Measurements from ENCODE around the gene LRCH3.

LRCH3 gene

DNA sequence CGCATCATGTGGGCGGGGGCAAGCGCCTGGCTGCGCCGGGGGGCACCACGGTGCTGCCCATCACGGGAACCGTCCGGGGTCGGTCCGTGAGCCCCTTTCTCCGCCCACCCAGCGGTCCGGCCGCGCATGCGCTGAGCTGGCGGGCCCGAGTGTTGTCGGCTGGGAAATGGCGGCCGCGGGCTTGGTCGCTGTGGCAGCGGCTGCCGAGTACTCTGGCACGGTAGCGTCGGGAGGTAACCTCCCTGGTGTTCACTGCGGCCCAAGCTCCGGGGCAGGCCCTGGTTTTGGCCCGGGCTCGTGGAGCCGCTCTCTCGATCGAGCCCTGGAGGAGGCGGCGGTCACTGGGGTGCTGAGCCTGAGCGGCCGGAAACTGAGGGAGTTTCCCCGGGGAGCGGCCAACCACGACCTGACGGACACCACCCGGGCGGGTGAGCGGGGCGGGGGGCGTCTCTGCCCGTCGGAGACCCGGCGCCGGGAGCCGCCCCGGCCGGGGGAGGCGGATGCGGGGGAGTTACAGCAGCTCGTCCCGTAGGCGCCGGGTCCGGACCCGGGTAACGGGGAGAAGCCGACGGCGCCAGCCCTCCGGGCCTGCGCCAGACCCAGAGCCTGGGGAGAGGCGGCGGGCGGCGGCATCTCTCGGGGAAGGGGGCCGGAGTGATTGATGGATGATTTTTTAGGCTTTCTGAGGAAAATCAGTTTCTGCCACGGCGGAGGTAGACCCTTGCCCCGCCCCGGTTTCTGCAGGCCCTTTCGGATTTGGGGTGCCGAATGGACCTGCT is at the start of gene LRCH3:
TSS of gene LRCH3 (plus strand) at position 142 of the 779 bp plus-strand sequence. CDS start at position 167, 25 bp downstream.
- peak; percentile 96 for DNase-seq (ENCODE audit: low spot score)

DNA sequence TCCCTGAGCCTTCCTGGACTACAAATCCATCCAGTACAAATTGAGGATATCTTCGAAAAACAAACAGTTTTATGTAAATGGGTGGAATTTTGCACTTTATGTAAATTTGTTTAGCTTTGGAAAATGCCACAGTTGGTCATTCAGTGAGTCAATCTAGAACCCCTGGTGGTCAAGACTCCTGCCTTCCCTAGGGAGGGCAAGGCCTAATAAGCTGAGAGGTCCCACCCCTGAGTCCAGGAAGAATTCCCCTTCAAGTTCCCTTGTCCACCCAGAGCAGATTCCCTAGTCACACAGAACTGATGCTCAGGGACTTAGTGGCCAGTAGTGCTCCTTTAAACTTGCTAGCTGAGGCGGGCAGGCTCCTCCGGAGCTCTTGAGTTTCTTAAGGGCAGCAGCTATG is 48.3 kb upstream of the LRCH3 start:
- no peak for DNase-seq (ENCODE audit: low spot score)

GRCh38 chr3:197746209-197746608 is 44.8 kb upstream of the LRCH3 start:
- DNase-seq (ENCODE audit: low spot score) = no peak

DNA sequence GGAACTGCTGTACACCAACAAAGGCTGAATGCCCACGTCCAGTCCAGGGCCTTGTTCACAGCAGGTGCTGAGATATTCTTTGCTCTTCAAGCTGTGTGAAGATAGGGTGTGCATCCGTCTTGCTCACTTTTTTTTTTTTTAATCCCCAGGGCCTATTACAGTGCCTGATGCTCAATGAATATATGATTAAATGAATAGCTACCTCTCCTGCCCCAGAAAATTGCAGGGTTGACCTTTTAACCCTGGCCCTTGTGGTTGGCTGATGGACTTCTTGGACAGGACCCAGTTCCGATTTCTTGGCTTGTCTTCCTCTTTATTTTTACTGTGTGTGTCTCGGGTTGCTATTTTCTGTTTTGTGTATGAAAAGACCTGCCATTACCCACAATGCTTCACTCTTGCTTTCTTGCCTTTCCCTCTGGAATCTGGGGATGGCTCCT is 44.2 kb upstream of the LRCH3 start:
- DNase-seq (ENCODE audit: low spot score) = no peak

GRCh38 chr3:197748597-197749314 is 42.3 kb upstream of the LRCH3 start:
- DNase-seq (ENCODE audit: low spot score) = no peak

- peak; percentile 73 for DNase-seq (ENCODE audit: low spot score)
Observed at GRCh38 chr3:197749315-197749600, 41.8 kb upstream of the LRCH3 start.

DNA sequence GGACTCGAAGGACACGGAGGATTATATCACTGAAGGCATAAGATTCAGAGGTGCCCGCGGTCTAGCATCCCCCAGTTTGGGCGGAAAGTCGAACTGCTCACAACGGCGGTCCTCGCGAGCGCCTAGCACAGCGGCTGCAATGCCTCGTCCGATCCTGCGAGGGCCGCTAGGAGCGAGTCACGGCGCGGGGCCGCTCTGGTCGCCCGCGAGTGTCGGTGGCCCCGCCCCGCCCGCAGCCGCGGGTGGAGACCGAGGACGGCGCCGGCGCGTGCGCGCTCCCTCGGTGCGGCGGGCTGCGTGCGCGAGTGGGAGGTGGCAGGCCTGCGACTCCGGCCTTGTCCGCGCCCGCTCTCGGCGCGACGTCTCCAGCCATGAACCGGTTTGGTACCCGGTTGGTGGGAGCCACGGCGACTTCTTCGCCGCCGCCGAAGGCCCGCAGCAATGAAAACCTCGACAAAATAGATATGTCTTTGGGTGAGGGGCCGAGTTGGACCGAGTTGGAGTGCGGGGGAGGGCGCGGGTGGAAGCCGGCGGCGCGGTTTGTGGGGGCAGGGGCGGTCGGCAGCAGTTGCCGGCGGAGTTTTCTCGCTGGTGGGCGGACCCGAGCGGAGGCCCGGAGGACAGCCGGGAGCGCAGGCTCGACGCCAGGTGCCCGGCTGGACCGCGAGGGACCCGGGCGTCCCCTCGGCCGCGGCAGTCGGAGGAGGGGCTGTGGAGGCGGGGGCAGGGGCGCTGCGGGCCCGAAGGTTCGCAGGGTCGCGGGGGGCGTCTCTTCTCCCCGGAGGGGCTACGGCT is 41.3 kb upstream of the LRCH3 start, which contains the start of gene FYTTD1:
TSS of gene FYTTD1 (plus strand) at position 283 of the 795 bp plus-strand sequence. CDS start at position 372, 89 bp downstream.
- peak; percentile 83 for DNase-seq (ENCODE audit: low spot score)

DNA sequence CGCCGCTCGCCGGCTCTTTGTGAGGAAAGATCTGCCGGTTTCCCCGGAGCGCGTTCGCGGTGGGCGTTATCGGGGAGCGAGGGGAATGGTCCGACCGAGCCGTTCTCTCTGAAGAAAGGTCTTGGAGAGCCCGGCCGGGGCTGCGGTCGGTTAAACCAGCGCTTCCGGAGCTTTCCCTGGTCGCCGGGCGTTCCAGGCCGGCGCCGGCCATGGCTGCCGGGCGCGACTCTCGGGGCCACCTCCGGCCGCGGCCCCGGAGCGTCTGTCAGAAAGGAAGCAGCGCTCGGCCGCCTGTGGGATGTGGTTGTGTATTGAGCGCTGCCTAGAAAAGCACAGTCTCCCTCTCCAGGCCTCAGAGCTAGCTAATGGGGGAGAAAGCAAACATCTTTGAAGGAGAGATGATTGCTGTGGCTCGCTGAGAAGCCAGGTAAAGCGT is 40.6 kb upstream of the LRCH3 start:
- peak; percentile 49 for DNase-seq (ENCODE audit: low spot score)

DNA sequence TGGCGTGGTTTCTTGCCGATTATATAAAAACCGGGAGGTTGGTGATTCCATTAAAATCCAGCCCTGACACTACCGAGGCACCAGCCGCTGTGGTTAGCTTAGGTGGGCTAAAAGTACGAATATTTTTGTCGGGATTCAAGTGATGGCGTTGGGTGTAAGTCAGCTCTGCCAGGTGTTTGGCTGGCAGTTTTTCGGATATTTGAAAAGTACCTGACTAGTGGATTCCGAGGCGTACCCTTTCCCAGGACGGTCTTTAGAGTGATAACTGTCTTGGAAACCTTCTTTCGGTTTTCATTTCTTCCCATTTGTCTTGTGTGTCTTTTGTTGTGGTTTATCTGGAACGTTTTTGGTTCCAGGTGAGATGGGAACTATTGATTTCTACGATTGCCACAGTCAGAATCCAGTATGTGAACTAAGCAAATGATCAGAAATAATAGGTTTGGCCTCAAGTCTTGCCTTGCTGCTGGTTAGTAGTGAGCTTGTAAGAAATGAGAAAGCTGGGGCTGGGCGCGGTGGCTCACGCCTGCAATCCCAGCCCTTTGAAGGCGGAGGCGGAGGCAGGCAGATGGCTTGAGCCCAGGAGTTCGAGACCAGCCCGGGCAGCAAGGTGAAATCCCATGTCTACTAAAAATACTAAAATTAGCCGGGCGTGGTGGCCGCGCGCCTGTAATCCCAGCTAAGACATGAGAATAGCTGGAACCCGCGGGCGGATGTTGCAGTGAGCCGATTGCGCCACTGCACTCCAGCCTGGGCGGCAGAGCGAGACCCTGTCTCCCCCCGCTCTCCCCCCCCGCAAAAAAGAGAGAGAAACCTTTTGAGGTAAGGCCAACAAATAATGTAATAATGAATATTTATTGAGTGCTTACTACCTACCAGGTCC is 40.0 kb upstream of the LRCH3 start:
- DNase-seq (ENCODE audit: low spot score) = no peak

- DNase-seq (ENCODE audit: low spot score) = no peak
Observed at GRCh38 chr3:197752107-197752506, 38.9 kb upstream of the LRCH3 start.

GRCh38 chr3:197753263-197753662 is 37.8 kb upstream of the LRCH3 start:
- peak; percentile 50 for DNase-seq (ENCODE audit: low spot score)

GRCh38 chr3:197756704-197757103 is 34.4 kb upstream of the LRCH3 start:
- DNase-seq (ENCODE audit: low spot score) = no peak

- no peak for DNase-seq (ENCODE audit: low spot score)
Observed at GRCh38 chr3:197758512-197758911, 32.5 kb upstream of the LRCH3 start.

DNA sequence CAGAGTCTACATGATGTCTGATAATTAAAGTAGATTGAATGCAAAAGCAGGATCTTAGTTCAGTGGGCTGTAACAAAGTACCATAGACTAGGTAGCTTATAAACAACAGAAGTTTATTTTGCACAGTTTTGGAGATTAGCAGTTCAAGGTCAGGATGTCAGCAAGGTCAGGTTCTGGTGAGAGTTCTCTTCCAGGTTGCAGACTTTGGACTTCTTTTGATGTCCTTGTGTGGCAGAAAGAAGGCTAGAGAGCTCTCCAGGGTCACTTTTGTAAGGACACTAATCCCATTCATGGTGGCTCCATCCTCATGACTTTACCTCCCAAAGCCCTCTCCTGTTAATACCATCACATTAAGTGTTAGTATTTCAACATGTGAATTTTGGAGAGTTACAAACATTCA is 29.3 kb upstream of the LRCH3 start:
- DNase-seq (ENCODE audit: low spot score) = no peak

DNA sequence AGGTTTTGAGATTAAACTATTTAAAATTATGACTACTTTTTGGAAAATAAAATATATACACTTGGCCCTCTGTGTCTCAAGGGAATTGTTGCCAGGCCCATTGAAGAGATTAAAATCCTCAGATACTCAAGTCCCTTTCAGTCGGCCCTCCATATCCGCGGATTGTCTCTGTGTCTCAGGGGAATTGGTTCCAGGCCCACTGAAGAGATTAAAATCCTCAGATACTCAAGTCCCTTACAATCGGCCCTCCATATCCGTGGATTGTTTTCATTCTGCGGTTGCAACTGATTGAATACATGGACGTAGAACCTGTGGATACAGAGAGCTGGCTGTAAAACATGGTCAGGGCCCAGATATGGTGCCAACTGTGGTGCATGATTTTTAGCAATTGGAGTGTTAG is 15.7 kb upstream of the LRCH3 start:
- DNase-seq (ENCODE audit: low spot score) = no peak

- DNase-seq (ENCODE audit: low spot score) = no peak
Observed at GRCh38 chr3:197782230-197782629, 8.8 kb upstream of the LRCH3 start.

GRCh38 chr3:197784019-197784585 is 7.0 kb upstream of the LRCH3 start:
- DNase-seq (ENCODE audit: low spot score) = no peak

DNA sequence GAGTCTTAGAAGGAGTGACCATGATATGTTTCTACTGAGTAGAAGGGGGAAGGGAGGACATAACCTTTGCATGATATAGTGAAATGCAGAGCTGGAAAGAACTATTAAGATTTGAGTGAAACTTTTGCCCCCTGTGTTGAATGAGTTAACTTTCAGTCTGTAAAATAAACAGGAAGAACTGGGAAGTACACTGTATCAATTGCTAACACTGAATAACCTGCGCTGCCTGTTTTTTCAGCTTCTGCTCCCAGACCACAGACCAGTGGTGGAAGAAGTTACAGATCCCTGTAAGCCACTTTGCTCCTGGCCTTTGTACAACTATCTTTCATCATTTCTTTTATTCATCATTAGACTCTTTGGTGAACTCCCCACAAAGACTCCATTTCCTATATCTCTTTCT is 3.6 kb upstream of the LRCH3 start:
- DNase-seq (ENCODE audit: low spot score) = no peak

- DNase-seq (ENCODE audit: low spot score) = no peak
Observed at GRCh38 chr3:197789309-197789708, 1.7 kb upstream of the LRCH3 start.

DNA sequence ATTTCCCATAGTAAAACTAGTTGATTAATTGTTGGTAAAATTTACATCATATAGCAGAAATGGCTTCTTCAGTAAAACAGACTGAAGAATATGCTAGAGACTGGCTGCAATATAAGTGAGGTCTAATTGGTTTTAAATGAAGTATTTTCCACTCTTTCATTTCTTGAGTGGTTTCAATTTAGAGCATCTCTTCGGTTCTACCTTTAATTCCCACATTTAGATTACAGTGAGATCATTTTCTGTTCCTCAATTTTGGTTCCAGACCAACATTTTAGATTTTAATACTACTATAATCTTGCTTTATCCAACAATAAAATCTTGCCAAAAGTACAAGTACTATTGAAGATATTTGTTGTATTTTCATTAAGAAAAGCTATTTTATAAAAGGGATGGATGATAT is 1.0 kb upstream of the LRCH3 start:
- DNase-seq (ENCODE audit: low spot score) = no peak

DNA sequence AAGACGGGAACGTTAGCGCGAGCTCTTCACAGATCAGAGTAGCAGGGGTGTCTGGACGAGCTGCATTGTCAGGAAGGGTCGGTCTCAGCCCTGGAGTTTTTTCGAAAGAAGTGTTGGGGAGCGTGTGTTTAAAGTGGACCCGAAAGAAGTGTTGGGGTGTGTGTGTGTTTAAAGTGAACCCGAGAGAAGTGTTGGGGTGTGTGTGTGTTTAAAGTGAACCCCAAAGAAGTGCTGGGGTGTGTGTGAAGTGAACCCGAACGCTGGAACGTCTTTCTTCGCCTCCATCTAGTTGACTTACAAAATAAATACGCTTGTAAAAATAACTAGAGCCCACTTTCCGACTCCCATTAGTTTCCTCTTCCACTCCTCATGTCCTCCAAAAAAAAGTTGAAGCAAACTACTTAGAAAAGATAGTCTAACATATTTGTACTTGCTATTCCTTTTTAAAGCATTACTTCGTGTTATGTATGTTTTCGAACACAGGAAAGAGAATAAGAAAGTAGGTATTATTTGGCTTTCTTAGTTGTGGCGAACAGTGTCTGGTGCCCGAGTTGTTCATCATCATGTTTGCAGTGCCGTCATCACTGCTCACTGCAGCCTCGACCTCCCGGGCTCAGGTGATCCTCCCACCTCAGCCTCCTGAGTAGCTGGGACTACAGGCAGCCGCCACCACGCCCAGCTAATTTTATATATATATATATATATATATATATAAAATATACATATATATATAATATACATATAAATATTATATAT is 1.0 kb downstream of the LRCH3 start:
- DNase-seq (ENCODE audit: low spot score) = no peak
